GM19025 (cell line): ENCODE results near the gene NDFIP2.
"Not testable (repeated sequence)": the region's sequence is repeated elsewhere in the genome, so short reads cannot be mapped to it uniquely, and the experiment has no call there.

ENCODE experiments used
- ATAC-seq: cut with Tn5 transposase; IDR thresholded peaks from one replicate; pipeline ENCODE4 v1.9.1; 2021; ENCODE audit warnings: mild to moderate bottlenecking, low read depth, moderate library complexity; ENCODE audit not compliant: unreplicated experiment

Gene NDFIP2

GRCh38 chr13:79531542-79532254 lies 50.7 kb downstream of the NDFIP2 start:
- ATAC-seq = no peak

GRCh38 chr13:79532576-79532975 lies 51.6 kb downstream of the NDFIP2 start:
- no peak for ATAC-seq

GRCh38 chr13:79533781-79534400 lies 52.9 kb downstream of the NDFIP2 start:
- no peak for ATAC-seq

GRCh38 chr13:79534596-79534995 lies 53.6 kb downstream of the NDFIP2 start:
- no peak for ATAC-seq

- no peak for ATAC-seq
Measured at GRCh38 chr13:79538757-79539156, 57.8 kb downstream of the NDFIP2 start.

- ATAC-seq = no peak
Measured at GRCh38 chr13:79540504-79540903, 59.5 kb downstream of the NDFIP2 start.

GRCh38 chr13:79541426-79542049 lies 60.6 kb downstream of the NDFIP2 start:
- no peak for ATAC-seq

GRCh38 chr13:79543883-79544282 lies 62.9 kb downstream of the NDFIP2 start:
- ATAC-seq = no peak

GRCh38 chr13:79547211-79548195 lies 66.5 kb downstream of the NDFIP2 start:
- ATAC-seq = no peak

GRCh38 chr13:79548902-79549301 lies 67.9 kb downstream of the NDFIP2 start:
- no peak for ATAC-seq

- no peak for ATAC-seq
Measured at GRCh38 chr13:79549355-79550106, 68.6 kb downstream of the NDFIP2 start.

- ATAC-seq = no peak
Measured at GRCh38 chr13:79557666-79558065, 76.7 kb downstream of the NDFIP2 start.

GRCh38 chr13:79560954-79561353 lies 80.0 kb downstream of the NDFIP2 start:
- ATAC-seq = no peak

- ATAC-seq = no peak
Measured at GRCh38 chr13:79562557-79562956, 81.6 kb downstream of the NDFIP2 start.

- no peak for ATAC-seq
Measured at GRCh38 chr13:79566118-79566517, 85.2 kb downstream of the NDFIP2 start.

GRCh38 chr13:79571147-79571546 lies 90.2 kb downstream of the NDFIP2 start:
- ATAC-seq = no peak

GRCh38 chr13:79573892-79574291 lies 92.9 kb downstream of the NDFIP2 start:
- not testable (repeated sequence) for ATAC-seq

GRCh38 chr13:79581870-79582315 lies 100.9 kb downstream of the NDFIP2 start:
- no peak for ATAC-seq

GRCh38 chr13:79582896-79583295 lies 101.9 kb downstream of the NDFIP2 start:
- ATAC-seq = no peak

GRCh38 chr13:79585033-79585432 lies 104.1 kb downstream of the NDFIP2 start:
- no peak for ATAC-seq
